ENCODE data around the gene FZD4.

The FZD4 gene

GRCh38 chr11:86914865-86915519 is 40.2 kb downstream of the FZD4 start:
- H4K20me1 ChIP-seq (ENCODE audit: insufficient read depth, low read length): no peaks in the 10 kb centered on the region
- H3K4me3 ChIP-seq (ENCODE audit: low read length): no peak overlapping the region
- peaks cover 10% of the 10 kb centered on the region for H3K4me1 ChIP-seq (ENCODE audit: low read length)
- no peak for TF ChIP-seq EZH2 (optimal IDR thresholded peaks at IDR 0.05; ENCODE audit: low read depth, low read length)
- TF ChIP-seq EZH2phosphoT487 (IDR thresholded peaks at IDR 0.05; ENCODE audit: low read length): no peak
- TF ChIP-seq CTCF (IDR thresholded peaks at IDR 0.05; ENCODE audit: low read length): no peak
- H3K9me2 ChIP-seq (replicated peaks; ENCODE audit: insufficient read depth, low read length): no peaks in the 10 kb centered on the region
- H3K4me2 ChIP-seq (ENCODE audit: low read depth, low read length): no peak overlapping the region
- no peaks in the 10 kb centered on the region for H3F3A ChIP-seq (ENCODE audit: insufficient read depth, low read length)
- H3K27ac ChIP-seq (ENCODE audit: low read length): no peak overlapping the region
- DNase-seq: no peak
- H3K9me3 ChIP-seq (replicated peaks; ENCODE audit: insufficient read depth, low read length): no peaks in the 10 kb centered on the region
- no peak overlapping the region for H2AFZ ChIP-seq (ENCODE audit: low read length)
- H3K9ac ChIP-seq (ENCODE audit: low read length): no peak overlapping the region
- H3K27me3 ChIP-seq (replicated peaks; ENCODE audit: insufficient read depth, low read length): no peaks in the 10 kb centered on the region
- H3K79me2 ChIP-seq (ENCODE audit: low read length): no peaks in the 10 kb centered on the region
- H3K36me3 ChIP-seq (replicated peaks; ENCODE audit: insufficient read depth, low read length): no peaks in the 10 kb centered on the region

- no peak for DNase-seq
These were observed 43.0 kb downstream of the FZD4 start for GRCh38 chr11:86912238-86912637.

GRCh38 chr11:86910592-86910991 is 44.6 kb downstream of the FZD4 start:
- H3K4me3 ChIP-seq (ENCODE audit: low read length): no peak overlapping the region
- H3K36me3 ChIP-seq (replicated peaks; ENCODE audit: insufficient read depth, low read length): no peaks in the 10 kb centered on the region
- no peak overlapping the region for H3K27ac ChIP-seq (ENCODE audit: low read length)
- no peaks in the 10 kb centered on the region for H3K9me2 ChIP-seq (replicated peaks; ENCODE audit: insufficient read depth, low read length)
- H3K9me3 ChIP-seq (replicated peaks; ENCODE audit: insufficient read depth, low read length): no peaks in the 10 kb centered on the region
- H3K79me2 ChIP-seq (ENCODE audit: low read length): no peaks in the 10 kb centered on the region
- no peaks in the 10 kb centered on the region for H3K4me1 ChIP-seq (ENCODE audit: low read length)
- H3F3A ChIP-seq (ENCODE audit: insufficient read depth, low read length): no peaks in the 10 kb centered on the region
- H4K20me1 ChIP-seq (ENCODE audit: insufficient read depth, low read length): no peaks in the 10 kb centered on the region
- no peak overlapping the region for H2AFZ ChIP-seq (ENCODE audit: low read length)
- TF ChIP-seq CTCF (IDR thresholded peaks at IDR 0.05; ENCODE audit: low read length) (no peak), EZH2phosphoT487 (IDR thresholded peaks at IDR 0.05; ENCODE audit: low read length) (no peak), EZH2 (optimal IDR thresholded peaks at IDR 0.05; ENCODE audit: low read depth, low read length) (no peak)
- H3K27me3 ChIP-seq (replicated peaks; ENCODE audit: insufficient read depth, low read length): no peaks in the 10 kb centered on the region
- H3K9ac ChIP-seq (ENCODE audit: low read length): no peak overlapping the region
- DNase-seq: no peak
- H3K4me2 ChIP-seq (ENCODE audit: low read depth, low read length): no peak overlapping the region

More at GRCh38 chr11:86912238-86912637, 43.0 kb downstream of the FZD4 start:
- no peaks in the 10 kb centered on the region for H3K9me3 ChIP-seq (replicated peaks; ENCODE audit: insufficient read depth, low read length)
- peaks cover 4% of the 10 kb centered on the region; the same call in 1 of the 2 replicates for H3K4me1 ChIP-seq (ENCODE audit: low read length)
- no peaks in the 10 kb centered on the region for H3F3A ChIP-seq (ENCODE audit: insufficient read depth, low read length)
- no peak overlapping the region for H3K9ac ChIP-seq (ENCODE audit: low read length)
- no peaks in the 10 kb centered on the region for H3K36me3 ChIP-seq (replicated peaks; ENCODE audit: insufficient read depth, low read length)
- TF ChIP-seq EZH2 (optimal IDR thresholded peaks at IDR 0.05; ENCODE audit: low read depth, low read length) (no peak), EZH2phosphoT487 (IDR thresholded peaks at IDR 0.05; ENCODE audit: low read length) (no peak), CTCF (IDR thresholded peaks at IDR 0.05; ENCODE audit: low read length) (no peak)
- no peaks in the 10 kb centered on the region for H4K20me1 ChIP-seq (ENCODE audit: insufficient read depth, low read length)
- no peak overlapping the region for H3K4me3 ChIP-seq (ENCODE audit: low read length)
- H3K9me2 ChIP-seq (replicated peaks; ENCODE audit: insufficient read depth, low read length): no peaks in the 10 kb centered on the region
- no peak overlapping the region for H3K4me2 ChIP-seq (ENCODE audit: low read depth, low read length)
- no peaks in the 10 kb centered on the region for H3K27me3 ChIP-seq (replicated peaks; ENCODE audit: insufficient read depth, low read length)
- no peak overlapping the region for H3K27ac ChIP-seq (ENCODE audit: low read length)
- H3K79me2 ChIP-seq (ENCODE audit: low read length): no peaks in the 10 kb centered on the region
- no peak overlapping the region for H2AFZ ChIP-seq (ENCODE audit: low read length)

All from MM.1S (cell line).